K562 (cell line): ENCODE results near the gene CITED2. TPM values are rescaled to one million over a fixed set of nuclear protein-coding genes. Genes with fewer than 3 reads are reported as not detected.
A peak's percentile ranks its signal among the peaks of the same experiment; 100 is the strongest.

Source experiments
- ARNT ChIP-seq, 2 experiments: fragments of 450-650 bp; IDR thresholded peaks; 2 replicates each; pipeline ENCODE4 v1.6.1; 2016; ENCODE audit warnings: mild to moderate bottlenecking in 1 of 2
- ATF6 ChIP-seq: sonication (generic); formaldehyde crosslinking; IDR thresholded peaks from 2 replicates; pipeline ENCODE4 v1.4.0; 2020; ENCODE audit warnings: mild to moderate bottlenecking, missing genetic modification reagents
- BACH1 ChIP-seq: fragments of 200-800 bp; sonication (Bioruptor generic); IDR thresholded peaks from 2 replicates; pipeline ENCODE4 v1.6.1; 2016; ENCODE audit warnings: missing genetic modification characterization, missing compliant biosample characterization
- BCOR ChIP-seq: fragments of 450-650 bp; IDR thresholded peaks from 2 replicates; pipeline ENCODE4 v1.6.1; 2016
- BDP1 ChIP-seq: IDR thresholded peaks from 3 replicates; pipeline ENCODE4 v1.6.1; 2011; ENCODE audit not compliant: insufficient read length, insufficient read depth
- BRD9 ChIP-seq: fragments of 450-650 bp; IDR thresholded peaks from 2 replicates; pipeline ENCODE4 v1.6.1; 2018; ENCODE audit warnings: low read depth; ENCODE audit not compliant: partially characterized antibody
- BRF2 ChIP-seq: IDR thresholded peaks from 3 replicates; pipeline ENCODE4 v1.6.1; 2011; ENCODE audit warnings: borderline replicate concordance, mild to moderate bottlenecking; ENCODE audit not compliant: insufficient read length, insufficient read depth
- CHD4 ChIP-seq: fragments of 200-600 bp; sonication (generic); IDR thresholded peaks from 3 replicates; pipeline ENCODE4 v1.6.1; 2012; ENCODE audit warnings: low read depth, mild to moderate bottlenecking, mixed read lengths, low read length, inconsistent platforms; ENCODE audit not compliant: insufficient read depth, insufficient replicate concordance, poor library complexity, severe bottlenecking
- DMBX1 ChIP-seq: fragments of 250-450 bp; sonication (Bioruptor Pico); IDR thresholded peaks from 2 replicates; pipeline ENCODE4 v1.8.0; 2022; ENCODE audit warnings: inconsistent platforms, mild to moderate bottlenecking, moderate library complexity, borderline replicate concordance
- HOMEZ ChIP-seq: fragments of 250-450 bp; sonication (Bioruptor Pico); IDR thresholded peaks from 2 replicates; pipeline ENCODE4 v1.4.0; 2020; ENCODE audit warnings: mild to moderate bottlenecking, moderate library complexity
- ILF3 ChIP-seq: fragments of 450-650 bp; IDR thresholded peaks from 2 replicates; pipeline ENCODE4 v1.6.1; 2018; ENCODE audit warnings: antibody characterized with exemption, mild to moderate bottlenecking, moderate library complexity, borderline replicate concordance
- MAZ ChIP-seq, 2 experiments: fragments of 450-650 bp in 1 of 2; sonication (generic) in 1 of 2; formaldehyde crosslinking; IDR thresholded peaks in 1 of 2; conservative IDR thresholded peaks in 1 of 2; 2 replicates each; pipeline versions ENCODE4 v1.4.0 to v1.5.0; 2020; ENCODE audit warnings: mild to moderate bottlenecking in 1 of 2, missing genetic modification reagents in 1 of 2
- MYC ChIP-seq, 2 experiments: fragments of 250-450 bp in 1 of 2; sonication (Bioruptor Pico) in 1 of 2; IDR thresholded peaks; 2 replicates each; pipeline versions ENCODE4 v1.5.1 to v1.6.1; 2012 to 2021; ENCODE audit warnings: low read depth in 2 of 2, borderline replicate concordance in 1 of 2, improper control_type of control experiment in 1 of 2, low read length in 1 of 2, mild to moderate bottlenecking in 1 of 2, moderate library complexity in 1 of 2
- NFIC ChIP-seq: fragments of 450-650 bp; IDR thresholded peaks from 2 replicates; pipeline ENCODE4 v1.6.1; 2017; ENCODE audit warnings: mild to moderate bottlenecking, inconsistent platforms
- NFRKB ChIP-seq: fragments of 450-650 bp; IDR thresholded peaks from 2 replicates; pipeline ENCODE4 v1.6.1; 2016; ENCODE audit warnings: low read depth
- NRF1 ChIP-seq, 2 experiments: fragments of 450-650 bp; IDR thresholded peaks in 1 of 2; conservative IDR thresholded peaks in 1 of 2; 2 replicates each; pipeline ENCODE4 v1.6.1; 2014; ENCODE audit warnings: mild to moderate bottlenecking in 2 of 2
- RHOXF2B ChIP-seq: fragments of 250-450 bp; sonication (Bioruptor Pico); conservative IDR thresholded peaks from 2 replicates; pipeline ENCODE4 v1.5.1; 2021
- SMAD1 ChIP-seq: fragments of 150-350 bp; IDR thresholded peaks from 2 replicates; pipeline ENCODE4 v1.6.1; 2014; ENCODE audit warnings: low read length, low read depth; ENCODE audit not compliant: partially characterized antibody
- SMARCB1 ChIP-seq: IDR thresholded peaks from 2 replicates; pipeline ENCODE4 v1.6.1; 2011; ENCODE audit warnings: improper control_type of control experiment, low read depth; ENCODE audit not compliant: insufficient read length
- SPI1 ChIP-seq: IDR thresholded peaks from 2 replicates; pipeline ENCODE4 v1.6.1; 2011; ENCODE audit warnings: low read depth, low read length, control low read depth, borderline replicate concordance
- TBL1XR1 ChIP-seq, 2 experiments: IDR thresholded peaks; 2 replicates each; pipeline ENCODE4 v1.6.1; 2012; ENCODE audit warnings: improper control_type of control experiment in 2 of 2, low read length in 2 of 2, mild to moderate bottlenecking in 1 of 2
- XRCC4 ChIP-seq: IDR thresholded peaks from one replicate; pipeline ENCODE4 v1.6.1; 2011; ENCODE audit not compliant: insufficient read depth, insufficient read length; ENCODE audit errors: extremely low read depth
- ZNF165 ChIP-seq: fragments of 250-450 bp; sonication (Bioruptor Pico); IDR thresholded peaks from 2 replicates; pipeline ENCODE4 v1.4.0; 2020; ENCODE audit warnings: borderline replicate concordance
- ZNF197 ChIP-seq: fragments of 200-800 bp; sonication (Bioruptor generic); IDR thresholded peaks from 2 replicates; pipeline ENCODE4 v1.6.1; 2016; ENCODE audit warnings: low read depth, missing genetic modification characterization, missing compliant biosample characterization
- ZNF431 ChIP-seq: sonication (generic); formaldehyde crosslinking; IDR thresholded peaks from 2 replicates; pipeline ENCODE4 v1.8.0; 2022; ENCODE audit warnings: mild to moderate bottlenecking, missing genetic modification reagents
- ZNF436 ChIP-seq: fragments of 250-450, 450-650 bp; sonication (Bioruptor Pico); formaldehyde crosslinking; IDR thresholded peaks from 2 replicates; pipeline ENCODE4 v1.7.0; 2020; ENCODE audit warnings: mild to moderate bottlenecking
- polyA plus RNA-seq, 8 experiments: library from polyadenylated mRNA; depleted of rRNA in 4 of 8; stranded (reverse) in 5 of 8; unstranded in 3 of 8; fragments of >200 nt; fragmentation: Nextera tagmentation in 2 of 8; fragmentation: Illumina TruSeq in 1 of 8; extraction: Ambion mirVana in 2 of 8; extraction: Trizol in 1 of 8; gene quantifications; 2 replicates each; pipeline versions ENCODE4 v1.2.1 to v1.2.3, GENCODE V29; 2011 to 2014; ENCODE audit warnings: inconsistent platforms in 1 of 8, missing spikeins in 1 of 8
- total RNA-seq, 7 experiments: library from RNA; depleted of rRNA in 6 of 7; stranded (reverse); fragments of >200 nt in 6 of 7; fragmentation: Illumina TruSeq in 2 of 7; extraction: Trizol in 2 of 7; gene quantifications; 2 replicates each; pipeline versions ENCODE4 v1.2.1 to v1.2.3, GENCODE V29; 2011 to 2021; ENCODE audit warnings: low replicate concordance in 1 of 7

CITED2 gene
- total and polyA plus RNA-seq, 9 of the 15 experiments (the other 6 are each of a cell fraction or from before 2014, with no cell fraction given) = 0.21 to 86.1 (median 17.5) TPM

- TF ChIP-seq DMBX1 (no peak), XRCC4 (no peak), HOMEZ (CRISPR knock-in tag) (no peak), BDP1 (no peak), ZNF197 (CRISPR knock-in tag) (0 out of 2 replicates have a peak, but pooled peaks have one; percentile 15), ZNF436 (CRISPR knock-in tag) (no peak), RHOXF2B (CRISPR knock-in tag) (no peak), BRD9 (no peak), BCOR (no peak), ATF6 (no peak), MAZ (CRISPR knock-in tag; conservative IDR thresholded peaks at IDR 0.05 in 1 of 2, IDR thresholded peaks at IDR 0.05 in 1 of 2) (0 out of 4 replicates have a peak, but pooled peaks of 1 of the 2 experiments have one; percentile 9), ZNF431 (0 out of 2 replicates have a peak, but pooled peaks have one; percentile 13), SPI1 (no peak), ARNT (IDR thresholded peaks at IDR 0.05) (no peak), NFRKB (no peak), SMAD1 (no peak), ZNF165 (no peak), CHD4 (no peak), TBL1XR1 (IDR thresholded peaks at IDR 0.05; ENCODE audit: low read length in 2 of 2) (no peak), BRF2 (no peak), MYC (IDR thresholded peaks at IDR 0.05; ENCODE audit: low read depth, low read length) (no peak), MYC (CRISPR knock-in tag; IDR thresholded peaks at IDR 0.05; ENCODE audit: borderline replicate concordance, low read depth) (no peak), NFIC (no peak), ILF3 (0 out of 2 replicates have a peak, but pooled peaks have one; percentile 41), BACH1 (tag) (0 out of 2 replicates have a peak, but pooled peaks have one; percentile 50), SMARCB1 (peak; percentile 18), NRF1 (conservative IDR thresholded peaks at IDR 0.05 in 1 of 2, IDR thresholded peaks at IDR 0.05 in 1 of 2) (no peak)
Observed at GRCh38 chr6:139376017-139376330, 1.5 kb upstream of the CITED2 start (continued).
